Neural progenitor cell (in vitro differentiated cells): ENCODE data around the gene ETV6. TPM values are rescaled to one million over a fixed set of nuclear protein-coding genes. Genes with fewer than 3 reads are reported as not detected.

Experiments used
- DNase-seq: peaks from one replicate; pipeline ENCODE4 v3.0.0-alpha.2; 2016; ENCODE audit warnings: low spot score
- H2AFZ ChIP-seq: fragments of 200-600 bp; sonication (generic); replicated peaks from 2 replicates; pipeline ENCODE4 v1.6.1; 2016; ENCODE audit warnings: antibody characterized with exemption
- H3F3A ChIP-seq: fragments of 200-600 bp; sonication (generic); 2 replicates; pipeline ENCODE4 v1.6.1; 2016; ENCODE audit warnings: antibody characterized with exemption, low read depth
- H3K27ac ChIP-seq: fragments of 200-600 bp; sonication (generic); 2 replicates; pipeline ENCODE4 v1.5.1; 2016; ENCODE audit warnings: mild to moderate bottlenecking
- H3K27me3 ChIP-seq: fragments of 200-600 bp; sonication (generic); 2 replicates; pipeline ENCODE4 v1.6.1; 2016; ENCODE audit warnings: mild to moderate bottlenecking, moderate library complexity
- H3K36me3 ChIP-seq: fragments of 200-600 bp; sonication (generic); 2 replicates; pipeline ENCODE4 v1.5.1; 2016
- H3K4me1 ChIP-seq: fragments of 200-600 bp; sonication (generic); 2 replicates; pipeline ENCODE4 v1.6.1; 2016; ENCODE audit warnings: mixed run types
- H3K4me2 ChIP-seq: fragments of 200-600 bp; sonication (generic); 2 replicates; pipeline ENCODE4 v1.6.1; 2016
- H3K4me3 ChIP-seq: fragments of 200-600 bp; sonication (generic); 2 replicates; pipeline ENCODE4 v1.5.1; 2016
- H3K79me2 ChIP-seq: fragments of 200-600 bp; sonication (generic); 2 replicates; pipeline ENCODE4 v1.6.1; 2016; ENCODE audit warnings: low read depth
- H3K9ac ChIP-seq: fragments of 200-600 bp; sonication (generic); 2 replicates; pipeline ENCODE4 v1.6.1; 2016
- H3K9me3 ChIP-seq: fragments of 200-600 bp; sonication (generic); 2 replicates; pipeline ENCODE4 v1.5.1; 2016; ENCODE audit warnings: low read depth
- H4K20me1 ChIP-seq: fragments of 200-600 bp; sonication (generic); 2 replicates; pipeline ENCODE4 v1.6.1; 2016; ENCODE audit warnings: low read depth
- H3K27ac Mint-ChIP-seq: 3 replicates; pipeline ENCODE4 v1.8.0; 2021; ENCODE audit warnings: mixed read lengths
- H3K27me3 Mint-ChIP-seq: 2 replicates; pipeline ENCODE4 v1.8.0; 2022; ENCODE audit warnings: low read depth, mild to moderate bottlenecking, inconsistent platforms, moderate library complexity, mixed read lengths; ENCODE audit not compliant: insufficient read depth
- H3K36me3 Mint-ChIP-seq: 3 replicates; pipeline ENCODE4 v1.8.0; 2021; ENCODE audit warnings: mixed read lengths
- H3K4me1 Mint-ChIP-seq: 3 replicates; pipeline ENCODE4 v1.8.0; 2021; ENCODE audit warnings: mixed read lengths
- H3K4me3 Mint-ChIP-seq: 3 replicates; pipeline ENCODE4 v1.8.0; 2021; ENCODE audit warnings: mild to moderate bottlenecking, moderate library complexity, mixed read lengths
- H3K9me3 Mint-ChIP-seq: 3 replicates; pipeline ENCODE4 v1.8.0; 2020; ENCODE audit warnings: mixed read lengths
- EZH2 ChIP-seq: fragments of 200-600 bp; sonication (generic); IDR thresholded peaks from 2 replicates; pipeline ENCODE4 v1.6.1; 2017; ENCODE audit warnings: antibody characterized with exemption, mild to moderate bottlenecking, moderate library complexity
- EZH2phosphoT487 ChIP-seq: fragments of 200-600 bp; sonication (generic); IDR thresholded peaks from 2 replicates; pipeline ENCODE4 v1.6.1; 2017; ENCODE audit warnings: antibody characterized with exemption
- total RNA-seq: library from RNA; depleted of rRNA; stranded (reverse); fragments of >200 nt; gene quantifications from 2 replicates; pipeline ENCODE4 v1.2.3, GENCODE V29; 2015; ENCODE audit warnings: low replicate concordance
- TF ChIP-seq, protein P1 (sequence below): fragments of 200-600 bp; sonication (generic); IDR thresholded peaks from 2 replicates; pipeline ENCODE4 v1.5.1; 2017; ENCODE audit warnings: antibody characterized with exemption, mild to moderate bottlenecking

Gene ETV6
- total RNA-seq, 1 donor from 2014 or later: 6.2 TPM

- Histone ChIP-seq H3K9ac (no peak overlapping the region), H3K79me2 (no peaks in the 10 kb centered on the region), H3K9me3 (no peaks in the 10 kb centered on the region), H3F3A (no peaks in the 10 kb centered on the region), H2AFZ (no peak overlapping the region), H3K4me2 (no peak overlapping the region), H3K27ac (no peak overlapping the region), H3K36me3 (no peaks in the 10 kb centered on the region), H3K27me3 (no peaks in the 10 kb centered on the region), H3K4me3 (no peak overlapping the region), H4K20me1 (no peaks in the 10 kb centered on the region), H3K4me1 (no peaks in the 10 kb centered on the region)
- Mint-ChIP-seq H3K4me3 (no peak overlapping the region), H3K27ac (no peak overlapping the region), H3K4me1 (no peaks in the 10 kb centered on the region), H3K27me3 (no peaks in the 10 kb centered on the region), H3K36me3 (peaks cover 11% of the 10 kb centered on the region), H3K9me3 (peaks cover 6% of the 10 kb centered on the region)
- DNase-seq: no peak
- TF ChIP-seq EZH2: no peak
Observed at GRCh38 chr12:11695321-11695720, 45.8 kb downstream of the ETV6 start.

DNA sequence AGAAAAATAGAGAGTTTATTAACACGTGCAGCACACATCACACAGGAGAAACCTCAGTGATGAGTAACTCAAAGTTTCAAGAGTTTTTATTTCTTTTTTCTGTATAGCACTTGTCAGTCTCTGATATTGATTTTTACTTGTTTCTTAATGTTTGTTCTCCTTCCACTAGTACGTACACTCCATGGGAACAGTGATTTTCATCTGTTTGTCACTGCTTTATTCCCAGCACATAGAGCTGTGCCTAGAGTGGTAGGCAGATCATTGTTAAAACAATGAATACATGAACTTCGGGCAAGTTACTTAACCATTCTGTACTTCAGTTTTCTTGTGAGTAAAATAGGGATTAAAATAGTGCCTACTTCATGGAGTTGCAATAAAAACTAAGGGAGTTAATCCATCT is 46.6 kb downstream of the ETV6 start:
- no peaks in the 10 kb centered on the region for H3F3A ChIP-seq
- H3K27me3 ChIP-seq: no peaks in the 10 kb centered on the region
- H2AFZ ChIP-seq: no peak overlapping the region
- no peaks in the 10 kb centered on the region for H4K20me1 ChIP-seq
- no peaks in the 10 kb centered on the region for H3K79me2 ChIP-seq
- H3K27ac ChIP-seq: no peak overlapping the region
- peaks cover 3% of the 10 kb centered on the region for H3K9me3 Mint-ChIP-seq
- TF ChIP-seq EZH2: no peak
- TF ChIP-seq, protein P1, sequence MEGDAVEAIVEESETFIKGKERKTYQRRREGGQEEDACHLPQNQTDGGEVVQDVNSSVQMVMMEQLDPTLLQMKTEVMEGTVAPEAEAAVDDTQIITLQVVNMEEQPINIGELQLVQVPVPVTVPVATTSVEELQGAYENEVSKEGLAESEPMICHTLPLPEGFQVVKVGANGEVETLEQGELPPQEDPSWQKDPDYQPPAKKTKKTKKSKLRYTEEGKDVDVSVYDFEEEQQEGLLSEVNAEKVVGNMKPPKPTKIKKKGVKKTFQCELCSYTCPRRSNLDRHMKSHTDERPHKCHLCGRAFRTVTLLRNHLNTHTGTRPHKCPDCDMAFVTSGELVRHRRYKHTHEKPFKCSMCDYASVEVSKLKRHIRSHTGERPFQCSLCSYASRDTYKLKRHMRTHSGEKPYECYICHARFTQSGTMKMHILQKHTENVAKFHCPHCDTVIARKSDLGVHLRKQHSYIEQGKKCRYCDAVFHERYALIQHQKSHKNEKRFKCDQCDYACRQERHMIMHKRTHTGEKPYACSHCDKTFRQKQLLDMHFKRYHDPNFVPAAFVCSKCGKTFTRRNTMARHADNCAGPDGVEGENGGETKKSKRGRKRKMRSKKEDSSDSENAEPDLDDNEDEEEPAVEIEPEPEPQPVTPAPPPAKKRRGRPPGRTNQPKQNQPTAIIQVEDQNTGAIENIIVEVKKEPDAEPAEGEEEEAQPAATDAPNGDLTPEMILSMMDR: no peak
- no peak for TF ChIP-seq EZH2phosphoT487
- peaks cover 11% of the 10 kb centered on the region for H3K36me3 Mint-ChIP-seq
- H3K4me1 ChIP-seq: peaks cover 7% of the 10 kb centered on the region
- H3K9ac ChIP-seq: no peak overlapping the region
- peaks cover 4% of the 10 kb centered on the region for H3K4me1 Mint-ChIP-seq
- H3K4me2 ChIP-seq: no peak overlapping the region
- no peaks in the 10 kb centered on the region for H3K27me3 Mint-ChIP-seq
- no peaks in the 10 kb centered on the region for H3K9me3 ChIP-seq
- no peaks in the 10 kb centered on the region for H3K36me3 ChIP-seq
- H3K4me3 ChIP-seq: no peak overlapping the region
- no peak overlapping the region for H3K27ac Mint-ChIP-seq
- DNase-seq: no peak
- H3K4me3 Mint-ChIP-seq: no peak overlapping the region

GRCh38 chr12:11697131-11697530 is 47.7 kb downstream of the ETV6 start:
- Histone ChIP-seq H3K4me3 (no peak overlapping the region), H3K79me2 (no peaks in the 10 kb centered on the region), H3K4me1 (peaks cover 14% of the 10 kb centered on the region), H3K9ac (no peak overlapping the region), H3K36me3 (no peaks in the 10 kb centered on the region), H3K9me3 (no peaks in the 10 kb centered on the region), H3K27ac (no peak overlapping the region), H4K20me1 (no peaks in the 10 kb centered on the region), H3F3A (no peaks in the 10 kb centered on the region), H3K27me3 (no peaks in the 10 kb centered on the region), H3K4me2 (no peak overlapping the region), H2AFZ (no peak overlapping the region)
- TF ChIP-seq, protein P1: no peak
- TF ChIP-seq EZH2 (no peak), EZH2phosphoT487 (no peak)
- Mint-ChIP-seq H3K4me1 (peaks cover 12% of the 10 kb centered on the region), H3K4me3 (no peak overlapping the region), H3K27me3 (no peaks in the 10 kb centered on the region), H3K27ac (no peak overlapping the region), H3K36me3 (peaks cover 10% of the 10 kb centered on the region), H3K9me3 (no peaks in the 10 kb centered on the region)
- no peak for DNase-seq

- no peak for DNase-seq
- Histone ChIP-seq H4K20me1 (no peaks in the 10 kb centered on the region), H3K4me3 (no peak overlapping the region), H3K9ac (no peak overlapping the region), H3K27me3 (no peaks in the 10 kb centered on the region), H3K4me1 (peaks cover 14% of the 10 kb centered on the region), H3F3A (no peaks in the 10 kb centered on the region), H2AFZ (no peak overlapping the region), H3K36me3 (no peaks in the 10 kb centered on the region), H3K79me2 (no peaks in the 10 kb centered on the region), H3K27ac (no peak overlapping the region), H3K9me3 (no peaks in the 10 kb centered on the region), H3K4me2 (no peak overlapping the region)
- Mint-ChIP-seq H3K9me3 (no peaks in the 10 kb centered on the region), H3K4me1 (peaks cover 12% of the 10 kb centered on the region), H3K4me3 (no peak overlapping the region), H3K27ac (no peak overlapping the region), H3K36me3 (peaks cover 5% of the 10 kb centered on the region), H3K27me3 (no peaks in the 10 kb centered on the region)
- TF ChIP-seq, protein P1: no peak
- TF ChIP-seq EZH2 (no peak), EZH2phosphoT487 (no peak)
Observed at GRCh38 chr12:11697670-11698387, 48.4 kb downstream of the ETV6 start.
